K562 (cell line): ENCODE results near the gene WNT7B. TPM values are rescaled to one million over a fixed set of nuclear protein-coding genes. Genes with fewer than 3 reads are reported as not detected.

Experiments used
- ATAC-seq: fragments of 200-7000 bp; cut with Tn5 transposase; 3 replicates; pipeline ENCODE4 v1.9.1; 2020; ENCODE audit warnings: moderate library complexity
- BruUV-seq: library from RNA; stranded (reverse); fragments of 400-500 nt; replicated peaks from 2 replicates; lab custom pipeline; 2021; lab: Mats Ljungman, UMichigan
- CTCF ChIA-PET: fragments of 300-600 bp; formaldehyde crosslinking; extraction: SDS; loops from one replicate; lab custom pipeline; 2021; ENCODE audit warnings: low intra/inter-chr PET ratio; lab: Yijun Ruan, JAX
- POLR2A ChIA-PET: fragments of 300-600, 350-650 bp; sonication (Branson Sonifier 250); formaldehyde crosslinking; extraction: SDS; loops from one replicate; lab custom pipeline; 2021; ENCODE audit warnings: antibody characterized with exemption, inconsistent platforms; lab: Yijun Ruan, JAX
- DNase-seq, 4 experiments: peaks; one replicate each; pipeline versions ENCODE4 v3.0.0 to v3.0.0-alpha.2; 2011 to 2018; ENCODE audit warnings: low spot score in 3 of 4, mixed read lengths in 3 of 4; ENCODE audit errors: extremely low read depth in 1 of 4
- FAIRE-seq: peaks from 2 replicates; lab custom pipeline; 2011; peaks lifted over from hg19 to GRCh38; lab: Jason Lieb, UNC
- H2AFZ ChIP-seq: 2 replicates; pipeline ENCODE4 v1.6.0; 2011; ENCODE audit warnings: low read depth, low read length, control low read depth, inconsistent platforms
- H3K27ac ChIP-seq: fragments of 200-600 bp; 3 replicates; pipeline ENCODE4 v1.8.0; 2011; ENCODE audit warnings: low read depth, mild to moderate bottlenecking, control low read depth, inconsistent platforms, low read length, moderate library complexity, mixed read lengths; ENCODE audit errors: extremely low read depth
- H3K27me3 ChIP-seq, 2 experiments: fragments of 300-600 bp in 1 of 2; 2 replicates in 1 of 2; 3 replicates in 1 of 2; pipeline versions ENCODE4 v1.6.0 to v1.8.0; 2011; ENCODE audit warnings: inconsistent platforms in 2 of 2, low read length in 2 of 2, mild to moderate bottlenecking in 1 of 2, mixed read lengths in 1 of 2, moderate library complexity in 1 of 2; ENCODE audit not compliant: control insufficient read depth in 2 of 2, insufficient read depth in 2 of 2
- H3K36me3 ChIP-seq: fragments of 300-600 bp; 3 replicates; pipeline ENCODE4 v1.8.0; 2011; ENCODE audit warnings: mild to moderate bottlenecking, low read length, inconsistent platforms; ENCODE audit not compliant: control insufficient read depth, insufficient read depth
- H3K4me1 ChIP-seq, 2 experiments: fragments of 200-600 bp in 1 of 2; replicated peaks in 1 of 2; 2 replicates in 1 of 2; 3 replicates in 1 of 2; pipeline versions ENCODE4 v1.5.1 to v1.8.0; 2011; ENCODE audit warnings: inconsistent platforms in 2 of 2, low read length in 2 of 2, mild to moderate bottlenecking in 1 of 2, mixed read lengths in 1 of 2, moderate library complexity in 1 of 2; ENCODE audit not compliant: control insufficient read depth in 2 of 2, insufficient read depth in 2 of 2
- H3K4me2 ChIP-seq: 2 replicates; pipeline ENCODE4 v1.6.1; 2011; ENCODE audit warnings: low read length, control low read depth, inconsistent platforms, mixed read lengths; ENCODE audit not compliant: insufficient read depth
- H3K4me3 ChIP-seq: fragments of 200-600 bp; sonication (generic), shearing (Covaris generic); 2 replicates; pipeline ENCODE4 v1.5.1; 2016; ENCODE audit warnings: control low read depth, inconsistent platforms
- H3K79me2 ChIP-seq: fragments of 200-600 bp; 3 replicates; pipeline ENCODE4 v1.8.0; 2011; ENCODE audit warnings: low read length, inconsistent platforms; ENCODE audit not compliant: control insufficient read depth, insufficient read depth
- H3K9ac ChIP-seq, 2 experiments: 2 replicates each; pipeline versions ENCODE4 v1.6.0 to v1.6.1; 2011; ENCODE audit warnings: low read depth in 2 of 2, low read length in 2 of 2, control low read depth in 1 of 2, inconsistent platforms in 1 of 2, mild to moderate bottlenecking in 1 of 2, mixed read lengths in 1 of 2; ENCODE audit not compliant: insufficient read depth in 1 of 2
- H3K9me1 ChIP-seq: one replicate; pipeline ENCODE4 v1.6.0; 2011; ENCODE audit warnings: inconsistent platforms, mild to moderate bottlenecking, low read length, moderate library complexity; ENCODE audit not compliant: control insufficient read depth, insufficient read depth
- H3K9me3 ChIP-seq: replicated peaks from 2 replicates; pipeline ENCODE4 v1.5.1; 2011; ENCODE audit warnings: low read depth, low read length, inconsistent platforms; ENCODE audit not compliant: control insufficient read depth, insufficient read depth
- H4K20me1 ChIP-seq: replicated peaks from 2 replicates; pipeline ENCODE4 v1.6.1; 2011; ENCODE audit warnings: low read length, inconsistent platforms, mixed read lengths; ENCODE audit not compliant: control insufficient read depth, insufficient read depth
- AFF4 ChIP-seq: sonication (generic); formaldehyde crosslinking; IDR thresholded peaks from 2 replicates; pipeline ENCODE4 v1.8.0; 2023; ENCODE audit warnings: mild to moderate bottlenecking, missing genetic modification reagents
- CC2D1A ChIP-seq: fragments of 450-650 bp; IDR thresholded peaks from 2 replicates; pipeline ENCODE4 v1.6.1; 2017; ENCODE audit warnings: mild to moderate bottlenecking
- CHD2 ChIP-seq: IDR thresholded peaks from 2 replicates; pipeline ENCODE4 v1.6.1; 2011; ENCODE audit warnings: low read depth, low read length
- EGR1 ChIP-seq: fragments of 450-650 bp; conservative IDR thresholded peaks from 2 replicates; pipeline ENCODE4 v1.6.1; 2017; ENCODE audit warnings: mild to moderate bottlenecking
- FOXM1 ChIP-seq, 2 experiments: fragments of 450-650 bp in 1 of 2; sonication (generic) in 1 of 2; formaldehyde crosslinking in 1 of 2; IDR thresholded peaks; 2 replicates each; pipeline versions ENCODE4 v1.6.1 to v1.9.0; 2017 to 2022; ENCODE audit warnings: low read depth in 2 of 2, mild to moderate bottlenecking in 2 of 2, missing genetic modification reagents in 1 of 2, moderate library complexity in 1 of 2
- NFIC ChIP-seq: fragments of 450-650 bp; IDR thresholded peaks from 2 replicates; pipeline ENCODE4 v1.6.1; 2017; ENCODE audit warnings: mild to moderate bottlenecking, inconsistent platforms
- PHF8 ChIP-seq: fragments of 200-600 bp; sonication (generic); IDR thresholded peaks from 2 replicates; pipeline ENCODE4 v1.6.1; 2012; ENCODE audit warnings: mixed run types, mild to moderate bottlenecking, inconsistent platforms, low read length, moderate library complexity, borderline replicate concordance
- POLR2A ChIP-seq: fragments of 450-650 bp; conservative IDR thresholded peaks from 2 replicates; pipeline ENCODE4 v1.6.1; 2016
- RBM25 ChIP-seq: fragments of 200-400 bp; formaldehyde crosslinking; IDR thresholded peaks from 2 replicates; pipeline ENCODE4 v1.6.1; 2018; ENCODE audit warnings: low read length, low read depth, moderate library complexity; ENCODE audit not compliant: severe bottlenecking
- SAP30 ChIP-seq: fragments of 200-600 bp; sonication (generic); IDR thresholded peaks from 2 replicates; pipeline ENCODE4 v1.6.1; 2012; ENCODE audit warnings: borderline replicate concordance, low read depth, mild to moderate bottlenecking, moderate library complexity, low read length, control low read depth, inconsistent platforms; ENCODE audit not compliant: insufficient read depth, poor library complexity, severe bottlenecking
- SRSF7 ChIP-seq: fragments of 200-400 bp; formaldehyde crosslinking; optimal IDR thresholded peaks from 2 replicates; pipeline ENCODE3; 2017; ENCODE audit warnings: mild to moderate bottlenecking, low read depth, low read length
- ZNF277 ChIP-seq: fragments of 250-450 bp; sonication (Bioruptor Pico); IDR thresholded peaks from 2 replicates; pipeline ENCODE4 v1.8.0; 2022; ENCODE audit warnings: inconsistent platforms, mild to moderate bottlenecking, moderate library complexity, borderline replicate concordance
- ZNF644 ChIP-seq: fragments of 200-800 bp; sonication (Bioruptor generic); IDR thresholded peaks from 2 replicates; pipeline ENCODE4 v1.6.1; 2016; ENCODE audit warnings: low read depth, missing genetic modification characterization, missing compliant biosample characterization
- WGBS: fragments of 100-300 bp; shearing (Covaris generic); methylation state at CpG from one replicate; pipeline ENCODE4 v1.1.6; 2016; ENCODE audit warnings: low coverage, mixed read lengths; ENCODE audit not compliant: insufficient coverage; ENCODE audit errors: missing lambda C conversion rate; 5-methylcytosine and 5-hydroxymethylcytosine counted together
- in situ Hi-C: fragments of 300-500 bp; cut with MboI; formaldehyde crosslinking; loops from 4 replicates; pipeline ENCODE4 v1.15.0; 2018; ENCODE audit warnings: inconsistent platforms, mixed read lengths
- intact Hi-C: fragments of 100-400 bp; cut with micrococcal nuclease; formaldehyde crosslinking; loops from 2 replicates; pipeline ENCODE4 v1.14.2; 2022
- polyA plus RNA-seq, 8 experiments: library from polyadenylated mRNA; depleted of rRNA in 4 of 8; stranded (reverse) in 5 of 8; unstranded in 3 of 8; fragments of >200 nt; fragmentation: Nextera tagmentation in 2 of 8; fragmentation: Illumina TruSeq in 1 of 8; extraction: Ambion mirVana in 2 of 8; extraction: Trizol in 1 of 8; gene quantifications; 2 replicates each; pipeline versions ENCODE4 v1.2.1 to v1.2.3, GENCODE V29; 2011 to 2014; ENCODE audit warnings: inconsistent platforms in 1 of 8, missing spikeins in 1 of 8
- total RNA-seq, 7 experiments: library from RNA; depleted of rRNA in 6 of 7; stranded (reverse); fragments of >200 nt in 6 of 7; fragmentation: Illumina TruSeq in 2 of 7; extraction: Trizol in 2 of 7; gene quantifications; 2 replicates each; pipeline versions ENCODE4 v1.2.1 to v1.2.3, GENCODE V29; 2011 to 2021; ENCODE audit warnings: low replicate concordance in 1 of 7

WNT7B gene
- total and polyA plus RNA-seq, 9 of the 15 experiments (the other 6 are each of a cell fraction or from before 2014, with no cell fraction given), result not detected

- ChIA-PET CTCF (no interaction called here), POLR2A (no interaction called here)
- Histone ChIP-seq H3K4me2 (no peak overlapping the region), H3K27ac (no peak overlapping the region), H3K36me3 (no peaks in the 10 kb centered on the region), H3K4me1 (peaks cover 9 to 12% of the 10 kb centered on the region in 2 experiments; a peak in 4 of 5 replicates), H3K4me3 (no peak overlapping the region), H3K9ac (no peak overlapping the region), H3K9me3 (no peaks in the 10 kb centered on the region), H3K9me1 (no peaks in the 10 kb centered on the region), H3K79me2 (no peaks in the 10 kb centered on the region), H3K27me3 (no peaks in the 10 kb centered on the region), H2AFZ (peak overlapping the region; percentile 55; the same call in 1 of the 2 replicates), H4K20me1 (no peaks in the 10 kb centered on the region)
- intact Hi-C loops (no loop called here), in situ Hi-C loops (loop anchor here (25.0 kb wide), 1 partner anchor 293 kb away; no protein-coding TSS in a partner anchor)
- FAIRE-seq (no peak), ATAC-seq (0 out of 3 replicates have a peak, but pooled peaks have one; percentile 40), DNase-seq (peak in 1 of 4 experiments; percentile 33)
- TF ChIP-seq AFF4 (no peak), FOXM1 (IDR thresholded peaks at IDR 0.05; ENCODE audit: low read depth) (0 out of 2 replicates have a peak, but pooled peaks have one; percentile 8), FOXM1 (CRISPR knock-in tag; IDR thresholded peaks at IDR 0.05; ENCODE audit: low read depth) (no peak), SAP30 (no peak), POLR2A (0 out of 2 replicates have a peak, but pooled peaks have one; percentile 30), CC2D1A (peak; percentile 56; the same call in 1 of the 2 replicates), ZNF277 (CRISPR knock-in tag) (no peak), EGR1 (peak; percentile 40), SRSF7 (no peak), PHF8 (no peak), CHD2 (peak; percentile 88), NFIC (no peak), ZNF644 (tag) (no peak), RBM25 (peak; percentile 11)
- no TSS peak for BruUV-seq
- 38% methylated on average over 6 of the region's 6 CpGs for WGBS
These were observed 42.4 kb upstream of the WNT7B start for GRCh38 chr22:46019351-46019750.
